Omental fat pad (tissue), 4 donors: ENCODE measurements around the gene ARHGAP26. TPM values are rescaled to one million over a fixed set of nuclear protein-coding genes. Genes with fewer than 3 reads are reported as not detected.
A peak's percentile ranks its signal among the peaks of the same experiment; 100 is the strongest.

Source experiments
- ATAC-seq: fragments of 150-250 bp; one replicate; pipeline ENCODE4 v1.9.1; 2016; ENCODE audit warnings: mild to moderate bottlenecking, moderate library complexity; ENCODE audit not compliant: low FRiP score
- DNase-seq: peaks from one replicate; pipeline ENCODE4 v3.0.0-alpha.2; 2019; ENCODE audit warnings: low spot score
- total RNA-seq, 4 donors: library from RNA; depleted of rRNA; stranded (reverse); fragments of >200 nt; gene quantifications; one replicate each; pipeline ENCODE4 v1.1.0, GENCODE V29; 2016
- TF ChIP-seq, protein P1 (sequence below), 3 donors: fragments of 450-650 bp; IDR thresholded peaks; one replicate each; pipeline ENCODE4 v1.5.1; 2016 to 2017; ENCODE audit warnings: antibody characterized with exemption in 3 of 3, mild to moderate bottlenecking in 3 of 3, moderate library complexity in 2 of 3

ARHGAP26 gene
- total RNA-seq, 4 donors from 2014 or later: 40.4 to 134 (median 63.6) TPM

GRCh38 chr5:142875936-142876335, 105.8 kb downstream of the ARHGAP26 start:
- no peak for ATAC-seq
- TF ChIP-seq, protein P1, sequence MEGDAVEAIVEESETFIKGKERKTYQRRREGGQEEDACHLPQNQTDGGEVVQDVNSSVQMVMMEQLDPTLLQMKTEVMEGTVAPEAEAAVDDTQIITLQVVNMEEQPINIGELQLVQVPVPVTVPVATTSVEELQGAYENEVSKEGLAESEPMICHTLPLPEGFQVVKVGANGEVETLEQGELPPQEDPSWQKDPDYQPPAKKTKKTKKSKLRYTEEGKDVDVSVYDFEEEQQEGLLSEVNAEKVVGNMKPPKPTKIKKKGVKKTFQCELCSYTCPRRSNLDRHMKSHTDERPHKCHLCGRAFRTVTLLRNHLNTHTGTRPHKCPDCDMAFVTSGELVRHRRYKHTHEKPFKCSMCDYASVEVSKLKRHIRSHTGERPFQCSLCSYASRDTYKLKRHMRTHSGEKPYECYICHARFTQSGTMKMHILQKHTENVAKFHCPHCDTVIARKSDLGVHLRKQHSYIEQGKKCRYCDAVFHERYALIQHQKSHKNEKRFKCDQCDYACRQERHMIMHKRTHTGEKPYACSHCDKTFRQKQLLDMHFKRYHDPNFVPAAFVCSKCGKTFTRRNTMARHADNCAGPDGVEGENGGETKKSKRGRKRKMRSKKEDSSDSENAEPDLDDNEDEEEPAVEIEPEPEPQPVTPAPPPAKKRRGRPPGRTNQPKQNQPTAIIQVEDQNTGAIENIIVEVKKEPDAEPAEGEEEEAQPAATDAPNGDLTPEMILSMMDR (IDR thresholded peaks at IDR 0.05): no peak
- DNase-seq: no peak

GRCh38 chr5:142876817-142877216, 106.6 kb downstream of the ARHGAP26 start:
- DNase-seq (no peak), ATAC-seq (no peak)
- TF ChIP-seq, protein P1 (IDR thresholded peaks at IDR 0.05): no peak

GRCh38 chr5:142878111-142878510, 107.9 kb downstream of the ARHGAP26 start:
- DNase-seq: no peak
- TF ChIP-seq, protein P1 (IDR thresholded peaks at IDR 0.05): no peak
- no peak for ATAC-seq

DNA sequence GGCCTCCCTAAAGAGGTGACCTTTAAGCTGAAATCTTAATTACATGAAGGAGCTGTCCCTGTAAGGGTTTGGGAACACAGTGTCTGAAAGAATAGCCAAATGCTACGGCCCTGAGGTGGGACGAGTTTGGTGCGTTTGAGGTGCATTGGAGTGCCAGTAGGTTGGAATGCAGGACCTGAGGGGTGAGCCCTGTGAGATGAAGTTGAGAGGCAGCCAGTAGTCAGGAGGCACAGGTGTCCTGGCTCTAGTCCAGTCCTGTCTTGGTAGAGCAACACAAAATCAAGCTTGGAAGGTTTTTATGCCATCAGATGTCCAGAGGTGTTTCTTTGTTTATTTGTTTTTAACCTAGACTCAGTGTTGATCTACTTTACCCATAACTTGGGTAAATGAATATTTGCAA, 108.5 kb downstream of the ARHGAP26 start:
- no peak for ATAC-seq

GRCh38 chr5:142881076-142881783, 111.1 kb downstream of the ARHGAP26 start:
- DNase-seq (no peak), ATAC-seq (no peak)
- TF ChIP-seq, protein P1 (IDR thresholded peaks at IDR 0.05): no peak

More for the DNA sequence above, 108.5 kb downstream of the ARHGAP26 start:
- TF ChIP-seq, protein P1 (IDR thresholded peaks at IDR 0.05): no peak
- no peak for DNase-seq

DNA sequence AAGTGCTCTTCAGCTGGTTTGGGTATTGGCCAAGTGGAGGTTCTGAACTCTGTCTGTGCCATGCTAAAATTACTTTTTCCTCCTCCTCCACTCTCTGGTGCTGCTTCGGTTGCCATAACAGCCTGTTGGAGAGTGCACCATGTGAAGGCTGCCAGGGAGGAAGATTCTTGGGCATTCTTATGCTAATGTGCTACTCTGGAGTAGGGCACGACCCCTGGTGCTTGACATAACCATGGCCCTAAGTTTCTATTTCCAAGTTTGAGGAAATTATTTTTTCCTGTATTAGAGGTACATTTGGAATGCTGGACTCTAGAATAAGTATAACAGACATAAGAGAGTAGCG, 111.6 kb downstream of the ARHGAP26 start:
- DNase-seq: no peak
- no peak for ATAC-seq
- TF ChIP-seq, protein P1 (IDR thresholded peaks at IDR 0.05): no peak

DNA sequence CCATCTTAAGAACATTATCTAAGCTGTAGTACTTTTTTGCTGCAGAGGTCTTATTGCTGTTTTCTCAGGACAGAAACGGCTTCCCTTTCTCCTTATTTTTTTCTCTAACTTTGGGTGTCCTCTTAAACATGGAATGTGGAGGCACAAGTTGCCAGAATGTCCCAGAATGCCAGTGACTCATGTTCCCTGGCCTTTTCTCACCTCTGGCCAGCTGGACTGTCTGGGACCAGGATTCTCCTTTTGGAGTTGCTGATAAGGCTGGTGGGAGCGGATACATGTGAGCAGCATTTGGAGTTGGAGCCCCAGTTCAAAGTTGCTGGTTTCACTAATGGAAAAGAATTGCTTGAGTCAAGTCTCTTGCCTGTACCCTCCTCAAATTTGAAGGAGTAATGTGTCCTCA, 112.8 kb downstream of the ARHGAP26 start:
- TF ChIP-seq, protein P1 (IDR thresholded peaks at IDR 0.05): no peak
- DNase-seq: no peak

More for the DNA sequence above, 112.8 kb downstream of the ARHGAP26 start:
- peak; percentile 45 for ATAC-seq
